Stimulated activated CD4-positive, alpha-beta T cell treated with anti-CD3 and anti-CD28 coated beads, Interleukin-4, amount 100 ng/mL, for 1 hour (primary cell): ENCODE results near the gene CYP2R1.
A peak's percentile ranks its signal among the peaks of the same experiment; 100 is the strongest.

ENCODE experiments used
- DNase-seq: peaks from one replicate; pipeline ENCODE4 v3.0.0-alpha.2; 2020

Gene CYP2R1, protein sequence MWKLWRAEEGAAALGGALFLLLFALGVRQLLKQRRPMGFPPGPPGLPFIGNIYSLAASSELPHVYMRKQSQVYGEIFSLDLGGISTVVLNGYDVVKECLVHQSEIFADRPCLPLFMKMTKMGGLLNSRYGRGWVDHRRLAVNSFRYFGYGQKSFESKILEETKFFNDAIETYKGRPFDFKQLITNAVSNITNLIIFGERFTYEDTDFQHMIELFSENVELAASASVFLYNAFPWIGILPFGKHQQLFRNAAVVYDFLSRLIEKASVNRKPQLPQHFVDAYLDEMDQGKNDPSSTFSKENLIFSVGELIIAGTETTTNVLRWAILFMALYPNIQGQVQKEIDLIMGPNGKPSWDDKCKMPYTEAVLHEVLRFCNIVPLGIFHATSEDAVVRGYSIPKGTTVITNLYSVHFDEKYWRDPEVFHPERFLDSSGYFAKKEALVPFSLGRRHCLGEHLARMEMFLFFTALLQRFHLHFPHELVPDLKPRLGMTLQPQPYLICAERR

DNA sequence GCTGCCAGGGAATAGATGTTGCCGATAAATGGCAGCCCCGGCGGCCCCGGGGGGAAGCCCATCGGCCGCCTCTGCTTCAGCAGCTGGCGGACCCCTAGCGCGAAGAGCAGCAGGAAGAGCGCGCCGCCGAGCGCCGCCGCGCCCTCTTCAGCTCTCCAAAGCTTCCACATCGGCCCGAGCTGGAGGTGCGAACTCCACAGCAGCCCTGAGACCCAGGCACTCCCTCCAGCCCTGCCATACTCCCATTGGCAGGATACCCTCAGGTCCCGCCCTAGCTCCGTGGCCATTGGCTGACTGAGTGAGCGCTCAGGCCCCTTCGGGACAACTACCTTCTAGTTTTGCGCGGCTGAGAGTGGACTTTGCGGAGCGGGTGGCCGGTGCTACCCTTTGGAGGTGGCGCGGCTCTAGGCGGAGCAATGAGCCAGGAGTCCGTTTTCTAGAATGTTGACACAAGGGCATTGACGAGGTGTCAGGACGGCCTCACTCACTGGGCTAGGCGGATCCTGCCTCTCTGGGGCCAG lies at the start of gene CYP2R1:
CYP2R1 (minus strand) TSS at position 196 of the 521 bp plus-strand sequence; CDS start at position 170, 26 bp downstream.
- peak; percentile 87 for DNase-seq

DNA sequence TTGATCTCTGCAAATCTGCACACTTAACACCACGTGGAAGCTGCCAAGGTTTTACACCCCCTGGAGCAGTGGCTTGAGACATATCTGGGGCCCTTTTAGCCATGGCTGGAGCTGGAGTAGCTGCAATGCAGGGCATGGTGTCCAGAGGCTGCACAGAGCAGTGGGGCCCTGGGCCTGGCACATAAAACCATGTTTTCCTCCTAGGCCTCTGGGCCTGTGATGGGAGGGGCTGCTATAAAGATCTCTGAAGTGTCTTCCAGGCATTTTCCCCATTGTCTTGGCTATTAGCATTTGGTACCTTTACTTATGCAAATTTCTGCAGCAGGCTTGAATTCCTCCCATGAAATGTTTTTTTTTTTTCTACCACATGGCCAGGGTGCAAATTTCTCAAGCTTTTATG lies 46.9 kb upstream of the CYP2R1 start:
- DNase-seq = no peak

DNA sequence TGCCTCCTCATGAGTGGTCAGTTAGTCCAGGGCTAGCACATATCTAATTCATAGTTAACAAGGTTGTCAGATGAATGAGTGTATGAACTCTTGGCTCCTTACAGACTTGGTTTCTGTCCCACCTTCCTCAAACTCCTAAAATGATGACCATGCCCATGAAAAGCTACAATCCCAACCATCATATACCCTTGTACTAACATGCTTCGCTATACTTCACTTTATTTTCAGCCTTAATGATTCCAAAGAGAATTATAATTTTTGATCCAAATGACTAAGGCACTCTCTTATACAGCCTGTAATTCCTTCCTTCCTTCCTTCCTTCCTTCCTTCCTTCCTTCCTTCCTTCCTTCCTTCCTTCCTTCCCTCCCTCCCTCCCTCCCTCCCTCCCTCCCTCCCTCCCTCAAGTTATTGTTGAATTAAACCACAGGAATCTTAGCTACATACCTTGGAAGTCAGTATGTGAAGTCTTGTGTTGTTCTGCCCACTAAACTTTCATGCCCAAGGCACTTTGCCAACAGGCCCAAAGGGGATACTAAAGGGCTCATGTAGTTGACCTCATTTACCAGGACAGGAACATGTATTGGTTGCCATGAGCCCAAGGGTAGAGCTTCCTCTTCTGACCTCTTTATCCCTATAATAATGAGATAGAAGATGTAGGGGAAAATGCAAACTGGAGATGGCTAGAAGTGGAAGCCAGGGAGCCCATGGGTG lies 42.8 kb upstream of the CYP2R1 start:
- DNase-seq = no peak

DNA sequence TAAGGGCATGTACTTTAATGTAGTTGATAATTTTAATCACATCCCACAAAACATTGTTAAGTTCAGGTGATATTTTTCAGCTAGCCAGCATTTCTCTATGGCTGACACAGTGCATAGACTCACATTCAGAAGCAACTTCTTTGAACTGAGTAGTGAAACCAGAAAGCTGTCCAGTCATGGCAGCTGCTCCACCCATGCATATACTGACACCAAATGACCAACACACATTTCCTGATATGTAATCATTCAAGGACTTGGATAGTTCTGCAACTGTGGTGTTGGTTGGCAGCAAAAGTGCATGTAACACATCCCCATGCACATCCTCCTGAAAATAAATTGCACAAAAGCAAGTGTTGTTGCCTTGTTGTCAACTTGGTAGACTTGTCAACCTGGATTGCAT lies 40.4 kb upstream of the CYP2R1 start:
- no peak for DNase-seq

DNA sequence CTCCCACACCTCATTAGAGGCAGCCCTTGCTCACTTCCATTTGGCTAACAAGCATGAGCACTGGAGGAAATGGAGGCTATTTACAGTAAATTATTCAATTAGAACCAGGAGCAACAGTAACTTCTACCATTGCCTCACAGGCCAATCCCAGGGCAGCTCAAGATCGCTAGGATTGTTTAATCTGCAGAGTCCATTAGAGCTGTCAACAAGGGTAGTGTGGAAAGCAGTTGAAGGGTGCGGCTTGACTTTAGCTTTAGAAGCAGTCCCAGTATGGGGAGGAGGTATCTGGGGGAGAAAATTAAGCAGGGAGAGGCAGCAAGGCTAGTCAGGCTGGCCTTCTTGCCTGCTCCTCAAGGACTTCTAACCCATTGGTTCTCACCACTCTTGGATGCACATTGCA lies 38.3 kb upstream of the CYP2R1 start:
- DNase-seq = no peak

DNA sequence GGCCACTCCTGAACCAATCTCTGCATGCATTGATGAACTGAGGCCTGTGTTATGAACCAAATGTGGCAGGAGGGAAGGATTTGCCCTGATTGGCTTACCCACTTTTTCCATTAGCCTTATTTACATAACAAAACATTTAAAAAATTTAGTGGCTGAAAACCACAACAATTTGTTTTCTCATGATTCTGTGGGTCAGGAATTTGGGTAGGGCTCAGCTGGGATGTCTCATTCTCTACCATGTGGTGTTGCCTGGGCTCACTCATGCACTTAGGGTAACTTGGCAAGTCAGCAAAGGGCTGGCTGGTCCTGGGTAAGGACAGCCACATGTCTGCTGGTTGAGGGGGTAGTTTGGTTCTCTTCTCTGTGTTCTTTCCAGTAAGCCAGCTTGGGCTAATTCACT lies 35.1 kb upstream of the CYP2R1 start:
- no peak for DNase-seq

DNA sequence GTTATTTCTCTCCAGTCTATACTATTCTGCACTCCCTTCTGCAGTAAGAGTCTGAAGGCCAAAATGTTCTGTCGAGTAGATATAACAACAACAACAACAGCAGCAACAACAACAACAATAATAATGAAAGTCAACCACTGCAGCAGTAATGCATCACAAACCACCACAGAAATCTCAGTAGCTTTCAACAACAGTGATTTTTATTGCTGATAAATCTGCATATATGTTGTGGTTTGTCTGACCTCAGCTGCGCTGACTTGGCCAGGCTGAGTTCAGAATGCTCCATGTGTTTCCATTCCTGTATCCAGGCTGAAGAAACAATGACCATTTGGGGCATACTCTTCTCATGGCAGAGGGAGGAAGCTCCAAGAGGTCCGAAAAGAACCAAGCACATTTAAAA lies 32.3 kb upstream of the CYP2R1 start:
- no peak for DNase-seq

DNA sequence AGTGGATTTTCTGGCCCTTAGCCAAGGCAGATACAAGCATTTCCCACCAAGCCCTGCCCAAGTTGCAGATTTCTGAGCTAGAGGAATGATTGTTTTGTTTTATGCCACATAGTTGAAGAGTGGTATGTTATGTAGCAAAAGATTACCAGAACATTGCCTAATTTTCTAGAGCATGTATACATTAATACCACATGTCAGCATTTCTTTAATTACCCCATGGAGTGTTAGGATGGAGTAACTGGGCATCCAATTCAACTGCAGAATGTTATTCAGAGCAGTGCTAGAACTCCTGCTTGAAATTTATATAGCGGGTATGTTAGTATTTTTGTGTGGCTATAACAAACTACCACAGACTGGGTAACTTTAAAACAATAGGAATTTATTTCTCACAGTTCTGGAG lies 24.4 kb upstream of the CYP2R1 start:
- no peak for DNase-seq

DNA sequence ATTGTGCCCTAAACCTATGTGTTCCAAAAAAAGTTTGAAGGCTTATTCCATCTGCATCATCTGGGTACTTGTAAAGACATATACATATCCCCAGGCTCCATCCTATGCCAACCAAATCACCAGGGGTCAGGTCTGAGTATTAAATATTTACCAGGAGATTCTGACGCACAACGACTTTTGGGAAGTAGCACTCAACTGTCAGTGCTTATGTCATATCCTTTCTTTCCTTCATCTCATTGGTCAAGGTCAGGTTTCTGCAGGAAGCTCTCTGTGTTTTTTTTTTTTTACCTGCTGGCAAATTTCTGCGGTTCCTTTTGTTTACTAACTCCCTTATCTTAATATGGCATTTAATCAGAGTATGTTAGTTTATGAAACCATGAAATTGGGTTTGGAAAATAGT lies 22.5 kb upstream of the CYP2R1 start:
- DNase-seq = no peak

DNA sequence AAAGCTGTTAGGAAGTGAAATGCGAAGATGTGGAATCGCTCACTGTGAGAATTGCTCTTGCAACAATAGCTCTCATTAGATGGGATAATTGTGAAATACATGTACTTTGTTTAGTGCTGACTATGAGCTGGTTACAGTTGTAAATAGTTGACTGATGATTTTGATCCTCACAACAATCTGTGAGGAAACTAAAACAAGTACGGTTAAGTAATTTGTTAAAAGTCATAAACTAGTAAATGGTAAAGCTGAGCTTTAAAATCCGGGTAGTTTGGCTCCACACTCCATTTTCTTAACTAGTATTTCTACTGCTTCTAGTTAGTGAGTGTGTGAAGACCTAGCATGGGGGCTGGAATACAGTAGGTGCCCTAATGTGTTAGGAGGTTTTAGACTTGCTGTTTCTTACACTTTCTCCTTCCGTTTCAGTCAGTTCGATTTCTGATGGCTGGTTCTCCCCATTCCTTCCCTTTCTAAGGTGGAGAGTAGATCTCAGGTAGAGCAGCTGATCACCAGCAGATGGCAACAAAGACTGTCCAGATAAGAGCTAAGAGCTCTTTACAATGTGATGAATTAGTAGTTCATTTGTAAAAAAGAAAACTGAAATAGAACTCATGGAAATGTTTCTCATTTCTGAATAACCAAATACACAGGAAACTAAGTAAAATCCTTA lies 16.3 kb upstream of the CYP2R1 start:
- peak; percentile 10 for DNase-seq

DNA sequence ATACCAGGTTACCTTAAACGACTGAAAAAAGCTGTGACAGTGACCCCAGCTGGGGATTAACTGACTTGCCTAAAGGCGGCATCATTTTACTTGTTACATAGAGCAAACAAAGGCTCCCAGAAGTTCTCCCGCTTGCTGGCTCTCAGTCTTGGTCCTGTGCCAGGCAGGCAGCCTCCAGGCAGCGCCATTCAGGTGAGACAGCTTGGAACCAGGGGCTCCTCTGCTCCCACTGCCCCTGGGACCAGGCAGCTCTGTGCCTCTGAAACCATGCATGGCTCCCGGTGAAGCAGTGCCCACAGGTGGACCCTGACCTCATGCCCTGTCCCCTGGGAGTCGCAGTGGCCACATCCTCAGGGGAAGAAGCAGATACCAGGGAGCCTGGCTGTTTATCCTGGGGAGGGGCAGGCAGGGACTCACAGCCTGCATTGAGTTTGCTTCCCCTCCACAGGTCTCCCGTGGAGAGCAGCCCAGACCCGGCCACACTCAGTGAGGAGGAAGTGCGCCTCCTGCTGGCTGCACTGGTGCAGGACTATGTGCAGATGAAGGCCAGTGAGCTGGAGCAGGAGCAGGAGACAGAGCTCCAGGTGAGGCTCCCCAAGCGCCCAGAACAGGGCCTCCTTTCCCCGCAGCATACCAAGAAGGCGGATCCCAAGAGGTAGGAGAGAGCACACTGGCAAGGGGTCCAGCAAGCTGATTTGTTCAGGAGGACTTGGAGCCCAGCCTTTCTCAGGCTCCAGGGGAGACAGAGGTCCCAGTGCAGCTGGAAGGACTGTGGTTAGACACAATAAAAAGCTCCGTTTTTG lies 15.6 kb upstream of the CYP2R1 start:
- DNase-seq = peak; percentile 90

DNA sequence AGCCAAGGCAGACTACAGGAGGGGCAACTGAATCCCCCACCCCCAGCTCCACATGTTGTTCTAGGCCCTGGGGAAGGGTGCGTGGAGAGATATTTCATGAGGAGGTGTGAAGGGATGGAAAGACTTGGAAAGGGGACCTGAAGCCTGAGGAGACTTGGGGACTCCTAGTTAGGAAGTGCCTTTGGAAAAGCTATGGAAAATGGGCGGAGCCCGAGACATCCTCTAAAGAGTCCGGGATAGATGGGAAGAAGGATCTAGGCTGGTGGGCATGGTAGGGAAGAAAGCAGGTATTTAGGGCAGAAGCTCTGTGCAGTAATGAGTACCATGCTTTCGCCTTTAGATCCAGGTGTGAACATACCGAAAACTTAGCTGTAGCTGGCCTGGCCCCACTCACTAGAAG lies 15.0 kb upstream of the CYP2R1 start:
- no peak for DNase-seq

DNA sequence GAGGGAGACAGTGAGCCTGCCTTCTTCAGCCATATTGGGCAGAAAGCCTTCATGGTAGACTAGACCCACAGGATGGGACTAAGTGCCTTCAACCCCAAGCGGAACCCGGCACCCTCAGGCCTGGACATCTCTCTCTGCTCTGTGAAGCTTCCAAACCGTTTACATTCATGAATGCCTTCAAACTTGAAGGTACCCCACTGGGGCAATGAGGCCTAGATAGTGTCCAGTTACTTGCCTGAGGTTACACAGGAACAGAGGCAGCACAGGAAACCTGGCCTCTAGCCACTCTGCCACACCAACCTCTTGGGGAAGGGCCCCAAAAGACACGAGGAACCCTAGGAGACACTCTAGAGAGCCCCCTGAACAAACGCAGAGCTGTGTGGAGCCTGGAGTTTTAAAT lies 14.5 kb upstream of the CYP2R1 start:
- no peak for DNase-seq

DNA sequence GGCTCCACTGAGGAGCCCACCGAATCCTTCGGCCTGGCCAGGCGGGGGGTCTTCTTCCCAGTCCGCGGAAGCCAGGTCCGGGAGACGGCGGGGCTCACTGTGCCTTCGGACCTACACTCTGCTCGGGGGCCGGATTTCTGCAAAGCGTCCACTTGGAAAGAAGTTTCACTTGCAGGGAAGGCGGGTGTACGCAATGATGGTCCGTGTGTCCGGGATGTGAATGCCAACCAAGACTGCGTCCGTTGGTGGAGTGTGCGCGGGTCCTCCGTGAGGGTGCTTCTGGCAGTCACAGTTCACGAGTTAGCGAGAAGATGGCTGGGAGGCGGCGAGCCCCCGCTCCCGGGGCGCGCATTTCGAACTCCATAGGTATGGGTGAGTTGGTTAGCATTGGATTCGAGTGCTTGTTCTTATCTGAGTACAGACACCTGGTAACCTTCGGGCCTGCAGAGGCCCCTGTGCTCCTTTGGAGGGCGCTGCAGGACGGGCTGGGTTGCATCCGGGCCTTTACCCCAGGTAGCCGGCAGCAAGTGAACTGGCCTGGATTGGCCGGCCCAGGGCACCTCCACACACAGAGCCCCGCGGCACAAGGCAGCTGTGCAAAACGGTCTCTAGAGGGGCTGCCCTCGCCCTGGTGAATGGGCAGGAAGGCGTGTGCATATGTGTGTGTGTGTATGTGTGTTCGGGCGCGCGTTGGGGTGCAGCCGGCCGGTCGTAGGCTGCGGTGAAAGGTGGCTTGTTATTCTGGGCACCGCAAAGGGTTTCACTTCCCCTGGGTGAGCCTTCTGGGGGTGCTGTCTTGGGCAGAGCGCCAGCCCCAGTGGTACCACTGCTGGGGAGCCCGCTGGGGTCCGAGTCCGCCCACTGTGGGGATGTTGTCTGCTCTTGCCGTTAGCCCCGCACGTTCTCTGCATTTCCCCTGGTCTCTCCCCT lies 13.3 kb upstream of the CYP2R1 start:
- DNase-seq = peak; percentile 65

DNA sequence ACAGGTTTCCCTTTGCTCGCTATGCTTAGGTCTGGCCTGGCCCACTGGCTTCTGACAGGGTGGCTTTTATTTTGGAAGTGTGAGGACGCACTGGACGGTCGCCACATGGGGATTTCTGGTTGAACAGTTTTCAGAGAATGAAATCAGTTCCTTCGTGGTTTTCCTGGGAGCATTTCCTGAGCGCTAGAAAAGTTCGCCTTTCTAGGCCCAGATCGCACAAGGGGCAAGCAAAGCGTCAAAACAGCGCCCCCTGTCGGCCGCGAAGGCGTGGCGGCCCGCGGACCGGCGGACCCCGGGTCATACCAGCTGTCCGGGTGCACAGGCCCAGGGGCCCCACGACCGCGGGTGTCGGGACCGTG lies 12.7 kb upstream of the CYP2R1 start:
- DNase-seq = peak; percentile 87

DNA sequence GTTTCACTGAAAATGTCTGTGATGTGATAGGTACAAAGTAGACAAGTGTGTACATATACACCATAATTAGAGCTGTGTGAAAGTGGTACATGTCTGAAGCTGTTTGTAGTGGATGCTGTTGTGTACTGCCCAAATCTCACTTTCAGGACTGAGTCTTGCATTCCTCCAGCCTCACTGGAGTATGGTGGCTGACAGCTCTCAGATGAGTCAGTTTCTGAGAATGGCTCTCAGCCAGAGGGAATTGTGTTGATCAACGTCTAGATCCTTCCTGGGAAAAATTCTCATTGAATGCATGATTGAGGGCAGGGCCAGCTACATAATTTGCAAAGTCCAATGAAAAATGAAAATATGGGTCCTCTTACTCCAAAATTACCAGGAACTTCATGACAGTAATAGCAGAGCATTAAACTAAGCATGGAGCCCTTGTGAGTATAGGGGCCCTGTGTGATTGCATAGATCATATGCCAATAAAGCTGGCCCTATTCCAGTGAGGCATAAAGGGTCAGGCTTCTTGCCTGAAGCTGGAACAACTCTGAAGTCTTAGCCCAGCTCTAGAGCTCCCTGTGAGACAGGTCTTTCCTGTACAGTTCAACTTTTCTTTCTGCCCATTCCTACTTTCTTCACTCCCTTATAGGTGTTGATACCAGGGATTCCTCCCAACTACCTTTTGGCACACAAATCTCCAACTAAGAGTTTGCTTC lies 10.8 kb upstream of the CYP2R1 start:
- DNase-seq = no peak

DNA sequence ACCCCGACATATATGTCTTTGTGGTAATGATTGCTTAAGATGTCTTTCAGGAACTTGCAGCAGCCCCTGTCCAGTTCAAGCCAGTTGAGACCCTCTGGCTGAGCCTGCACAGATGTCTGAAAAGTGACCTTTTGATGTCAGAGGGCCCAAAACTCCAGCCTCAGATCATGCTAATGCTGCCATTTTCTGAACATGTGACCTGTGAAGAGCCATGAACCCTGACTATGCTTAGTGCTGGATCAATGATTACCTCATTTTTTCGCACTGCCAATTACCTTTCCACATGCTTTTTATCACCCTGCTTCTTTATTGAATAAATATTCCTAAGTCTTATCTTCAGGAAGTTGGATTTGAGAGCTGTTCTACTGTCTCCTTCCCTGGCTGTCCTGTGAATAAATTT lies 6.9 kb upstream of the CYP2R1 start:
- DNase-seq = no peak

DNA sequence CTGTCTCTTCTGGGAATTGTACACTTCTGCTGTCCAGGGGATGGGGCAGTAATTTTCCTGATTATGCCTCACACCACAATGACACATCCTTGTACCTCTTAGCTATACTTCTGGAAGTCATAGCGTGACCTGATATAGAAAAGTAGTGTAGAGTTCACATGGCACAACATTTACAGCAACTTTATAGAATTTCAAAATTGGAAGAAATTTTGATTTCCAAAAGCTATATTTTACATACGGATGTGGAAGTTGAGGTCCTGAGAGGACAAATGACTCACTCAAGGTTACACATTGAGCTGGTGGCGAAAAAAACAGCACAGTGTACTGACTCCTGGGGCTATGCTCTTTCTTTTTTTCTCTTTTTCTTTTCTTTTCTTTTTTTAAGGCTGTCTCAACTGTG lies 6.3 kb upstream of the CYP2R1 start:
- no peak for DNase-seq

DNA sequence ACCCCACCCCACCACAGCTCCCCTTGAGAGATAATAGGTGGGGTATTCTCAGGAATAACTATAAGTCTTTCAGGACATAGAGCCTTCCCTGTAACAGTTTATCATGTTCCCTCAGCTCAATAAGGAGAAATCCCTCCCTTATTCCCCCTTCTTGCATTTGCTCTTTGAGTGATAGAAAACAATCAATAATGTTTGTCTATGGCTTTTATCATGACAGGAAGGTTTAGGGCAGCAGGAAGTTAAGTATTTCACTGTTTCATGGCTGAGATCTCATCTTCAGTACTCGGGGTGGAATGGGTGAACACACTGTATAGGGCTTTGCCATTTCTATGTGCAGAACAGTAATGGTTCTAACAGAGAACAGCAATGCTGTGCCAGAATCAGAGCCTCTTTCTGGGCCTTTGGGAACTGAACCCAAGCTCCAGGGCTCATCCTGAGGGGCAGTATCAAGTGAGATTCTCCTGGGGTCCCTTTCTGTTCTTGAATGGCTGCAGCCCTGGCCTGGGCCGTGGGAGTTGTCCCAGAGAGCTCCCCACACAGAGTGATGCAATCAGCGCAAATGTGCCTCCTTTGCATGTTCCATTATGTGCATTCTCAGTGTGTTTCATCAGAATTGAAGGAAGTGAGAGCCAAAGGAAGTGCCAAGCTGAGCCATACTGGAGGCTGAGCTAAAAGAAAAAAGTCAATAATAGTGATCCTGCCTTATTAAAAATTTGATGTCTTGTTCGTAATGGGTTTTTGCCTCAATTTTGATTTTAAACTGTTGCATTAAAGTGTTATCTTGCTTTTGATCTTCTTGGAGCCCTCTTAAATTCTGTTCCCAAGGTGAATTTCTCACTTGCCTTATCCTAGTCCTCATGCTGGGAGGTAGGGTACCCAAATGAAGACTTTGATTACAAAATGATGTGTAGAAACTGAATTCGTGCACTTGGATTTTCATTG lies 2.9 kb upstream of the CYP2R1 start:
- DNase-seq = no peak

DNA sequence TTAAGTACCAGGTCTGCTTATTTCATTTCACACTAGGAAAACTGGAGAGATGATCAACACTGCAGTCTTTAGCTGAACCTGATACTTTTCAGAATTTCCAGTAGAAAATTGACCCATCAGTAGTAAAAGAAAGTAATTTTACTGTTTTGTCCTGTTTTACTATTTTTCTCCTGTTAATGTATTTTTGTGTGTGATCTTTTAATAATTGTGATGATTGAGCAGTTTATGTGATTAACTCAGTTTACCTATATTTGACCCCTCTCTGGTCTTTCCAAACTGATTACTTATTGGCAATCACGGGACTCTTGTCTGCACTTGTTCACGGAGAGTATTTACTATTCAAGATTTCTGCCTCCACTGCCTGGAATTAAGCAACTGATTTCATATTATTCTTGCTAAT lies 546 bp upstream of the CYP2R1 start:
- no peak for DNase-seq
